ENCODE results near the gene MEIOSIN.
"Not testable (repeated sequence)": the region's sequence is repeated elsewhere in the genome, so short reads cannot be mapped to it uniquely, and the experiment has no call there.

Gene MEIOSIN, protein sequence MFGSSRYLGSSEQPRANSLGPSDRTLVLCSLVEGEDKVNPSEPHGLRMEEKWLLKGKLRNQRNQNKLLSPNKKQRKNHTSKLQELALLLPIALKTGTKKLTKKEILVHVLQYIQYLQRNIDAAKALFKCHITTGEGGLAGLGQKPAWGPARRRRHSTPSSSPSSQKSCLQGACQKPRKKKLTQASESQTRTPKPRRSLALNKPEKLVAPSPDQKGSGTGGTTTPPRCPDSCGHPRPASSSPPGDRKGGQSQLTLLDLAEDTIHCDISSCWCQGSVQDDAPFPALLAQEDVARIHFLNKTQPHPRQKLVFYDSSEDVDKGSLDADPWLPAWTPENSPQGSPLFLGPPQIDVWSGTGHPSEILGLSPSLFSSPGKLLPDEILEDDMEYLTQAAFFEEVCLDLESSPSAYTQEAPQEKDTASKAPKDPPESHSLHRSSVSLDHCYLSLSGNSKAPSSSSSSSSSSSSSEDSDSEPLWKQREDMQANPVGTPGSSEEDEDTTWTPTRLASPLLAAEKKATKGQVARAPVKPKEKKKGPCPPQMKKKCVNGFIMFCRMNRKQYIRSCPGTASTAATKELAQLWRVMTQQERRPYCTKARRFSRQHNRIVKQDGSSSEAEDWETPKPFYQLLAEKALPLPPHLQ

GRCh38 chr19:45733160-45733810 is at the start of gene MEIOSIN:
Gene MEIOSIN, plus strand, starts transcription at chr19:45733439. Its CDS starts 1,938 bp downstream, at chr19:45735377.
- DNase-seq (ENCODE audit: low read depth): no peak

- not testable (repeated sequence) for DNase-seq (ENCODE audit: low read depth)
Measured at GRCh38 chr19:45685045-45685444, 48.2 kb upstream of the MEIOSIN start.

DNA sequence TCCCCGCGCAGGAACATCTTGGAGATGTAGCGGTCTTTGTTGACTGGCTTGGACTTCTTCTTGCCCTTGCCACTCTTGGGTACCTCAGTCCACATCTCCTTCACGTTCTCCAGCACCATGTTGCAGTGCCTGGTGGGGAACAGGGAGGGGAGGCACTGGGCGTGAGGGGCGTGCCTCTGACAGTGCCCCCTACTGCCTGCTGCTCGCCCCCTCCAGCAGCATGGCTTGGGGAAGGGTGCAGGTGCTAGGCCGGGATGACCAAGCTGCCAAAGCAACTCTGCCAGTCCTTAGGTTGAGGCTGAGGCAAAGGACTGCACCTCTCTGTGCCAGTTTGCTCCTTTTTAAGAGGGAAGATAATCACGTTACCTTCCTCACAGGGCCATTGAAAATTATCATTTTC is 45.6 kb upstream of the MEIOSIN start:
- DNase-seq (ENCODE audit: low read depth): no peak

DNA sequence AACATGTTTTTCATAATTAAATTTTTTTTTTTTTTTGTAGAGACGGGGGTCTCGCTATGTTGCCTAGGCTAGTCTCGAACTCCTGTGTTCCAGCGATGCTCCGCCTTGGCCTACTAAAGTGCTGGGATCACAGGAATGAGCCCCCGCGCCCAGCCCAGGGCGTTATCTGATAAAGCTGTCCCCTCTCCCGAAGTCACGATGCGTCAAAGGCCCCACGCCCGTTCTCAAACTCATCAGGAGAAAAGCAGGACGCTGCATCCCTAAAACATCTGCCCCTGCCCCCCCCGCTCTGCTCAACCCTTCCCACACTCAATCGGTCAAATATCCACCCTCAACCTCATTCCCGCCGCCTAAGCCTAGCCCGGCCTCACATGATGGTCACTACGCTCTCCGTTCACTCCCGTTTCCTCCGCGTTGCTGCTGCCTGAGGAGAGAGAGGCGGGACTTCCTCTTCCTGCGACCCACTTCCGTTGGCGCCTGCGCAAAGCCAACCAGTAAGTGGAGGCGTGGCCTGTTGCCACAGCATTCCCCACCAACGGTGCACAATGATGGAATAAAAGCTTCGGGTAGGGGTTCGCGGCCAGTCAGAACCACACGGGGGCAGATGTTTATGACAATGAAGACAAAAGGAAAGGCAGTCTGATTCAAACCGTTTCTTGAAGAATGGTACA is 41.6 kb upstream of the MEIOSIN start, which contains the start of gene SNRPD2:
Gene SNRPD2, minus strand, starts transcription at position 438 of the 671 bp plus-strand sequence. Its CDS starts 65 bp downstream, at position 373.
- peak; percentile 89 for DNase-seq (ENCODE audit: low read depth)

GRCh38 chr19:45692187-45693105 is 40.8 kb upstream of the MEIOSIN start, which contains the start of gene QPCTL:
Gene QPCTL, plus strand, starts transcription at chr19:45692666. Its CDS starts 38 bp downstream, at chr19:45692704.
- DNase-seq (ENCODE audit: low read depth): peak; percentile 95

GRCh38 chr19:45693106-45693788 is 40.0 kb upstream of the MEIOSIN start:
- DNase-seq (ENCODE audit: low read depth): peak; percentile 68

GRCh38 chr19:45701676-45702075 is 31.6 kb upstream of the MEIOSIN start:
- no peak for DNase-seq (ENCODE audit: low read depth)

DNA sequence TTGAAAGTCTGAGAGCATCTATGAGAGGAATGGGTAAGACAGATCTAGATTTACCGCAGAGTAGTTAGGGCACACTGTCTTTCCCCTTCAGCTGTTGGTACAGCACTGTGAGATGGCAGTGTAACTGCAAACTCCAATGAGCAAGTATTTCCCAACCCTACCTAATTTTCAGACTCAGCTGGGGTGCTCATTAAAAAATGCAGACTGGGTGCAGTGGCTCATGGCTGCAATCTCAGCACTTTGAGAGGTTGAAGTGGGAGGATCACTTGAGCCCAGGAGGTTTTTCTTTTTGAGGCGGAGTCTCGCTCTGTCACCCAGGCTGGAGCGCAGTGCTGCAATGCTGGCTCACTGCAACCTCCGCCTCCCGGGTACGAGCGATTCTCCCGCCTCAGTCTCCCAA is 28.1 kb upstream of the MEIOSIN start:
- DNase-seq (ENCODE audit: low read depth): no peak

GRCh38 chr19:45705710-45706415 is 27.4 kb upstream of the MEIOSIN start:
- no peak for DNase-seq (ENCODE audit: low read depth)

GRCh38 chr19:45710356-45711130 is 22.7 kb upstream of the MEIOSIN start:
- no peak for DNase-seq (ENCODE audit: low read depth)

DNA sequence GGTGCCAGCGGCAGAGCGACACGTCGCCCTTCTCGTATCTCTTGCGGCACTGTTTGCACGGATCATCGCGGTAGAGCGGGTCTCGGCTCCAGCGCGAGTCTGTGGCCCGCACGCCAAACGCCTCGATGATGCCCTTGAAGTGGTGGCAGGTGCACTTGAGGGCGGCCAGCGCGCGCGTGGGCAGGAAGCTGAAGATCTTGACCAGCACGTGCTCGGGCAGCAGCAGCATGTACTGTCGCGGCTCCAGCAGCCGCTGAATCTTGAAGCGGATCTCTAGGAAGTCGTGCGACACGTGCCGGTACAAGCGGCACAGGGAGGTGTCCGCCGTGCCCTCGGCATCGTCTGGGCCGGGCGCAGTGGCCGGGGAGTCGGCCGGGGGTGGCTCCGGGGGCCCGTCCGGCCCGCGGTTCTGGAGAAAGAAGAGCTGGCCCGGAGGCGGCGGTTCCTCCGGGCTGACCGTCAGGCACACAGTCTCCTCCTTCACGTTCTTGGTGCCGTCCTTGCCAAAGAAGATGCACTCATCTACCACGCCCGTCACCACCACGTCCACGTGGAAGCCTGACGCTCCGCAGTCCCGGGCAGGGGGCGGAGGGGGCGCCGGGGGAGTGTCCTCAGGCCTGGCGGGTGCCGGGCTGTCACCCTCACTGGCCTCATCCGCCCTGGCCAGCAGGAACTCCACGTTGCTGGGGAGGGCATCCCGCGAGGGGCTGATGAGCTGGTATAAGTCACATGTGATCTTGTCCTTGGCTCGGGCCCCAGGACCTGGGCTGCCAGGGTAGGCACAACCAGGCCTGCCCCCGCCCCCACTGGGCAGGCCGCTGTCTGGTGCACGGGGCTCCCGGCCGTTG is 21.2 kb upstream of the MEIOSIN start:
- no peak for DNase-seq (ENCODE audit: low read depth)

GRCh38 chr19:45712699-45713067 is 20.6 kb upstream of the MEIOSIN start:
- DNase-seq (ENCODE audit: low read depth): no peak

GRCh38 chr19:45713141-45713540 is 20.1 kb upstream of the MEIOSIN start:
- no peak for DNase-seq (ENCODE audit: low read depth)

- no peak for DNase-seq (ENCODE audit: low read depth)
Measured at GRCh38 chr19:45715139-45715538, 18.1 kb upstream of the MEIOSIN start.

DNA sequence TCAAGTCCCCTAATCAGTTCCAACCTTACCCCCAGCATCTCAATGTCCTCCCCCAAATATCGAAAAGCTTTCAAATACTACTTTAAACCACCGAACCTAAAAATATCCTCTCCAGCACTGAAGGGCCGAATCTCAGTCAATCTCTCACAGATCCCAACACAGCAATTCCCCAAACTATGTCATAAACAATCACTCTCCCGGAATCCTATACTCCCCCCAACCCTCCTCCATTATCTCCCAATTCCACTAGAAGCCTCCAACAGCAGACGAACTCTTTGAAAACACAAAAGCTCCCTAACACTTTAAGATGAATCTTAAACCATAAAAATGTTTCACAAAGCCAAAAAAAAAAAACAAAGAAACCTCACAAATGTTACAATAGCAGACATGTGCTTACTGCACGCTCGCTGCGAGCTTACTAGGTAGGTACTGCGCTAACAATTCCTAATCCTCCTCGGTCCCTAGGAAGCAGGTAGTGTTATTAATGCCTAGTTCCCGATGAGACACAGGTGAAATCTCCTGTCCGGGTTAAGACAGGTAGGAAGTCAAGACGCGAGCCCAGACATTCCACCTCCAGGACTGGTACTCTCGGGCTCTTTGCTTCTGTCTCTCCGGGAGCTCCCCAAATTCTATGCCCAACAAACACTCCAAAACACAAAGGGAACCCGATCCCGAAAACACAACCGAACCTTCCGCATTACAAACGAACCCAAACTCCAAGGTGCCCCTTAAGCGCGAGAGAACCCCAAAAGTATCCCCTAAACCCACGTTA is 16.7 kb upstream of the MEIOSIN start:
- DNase-seq (ENCODE audit: low read depth): no peak

DNA sequence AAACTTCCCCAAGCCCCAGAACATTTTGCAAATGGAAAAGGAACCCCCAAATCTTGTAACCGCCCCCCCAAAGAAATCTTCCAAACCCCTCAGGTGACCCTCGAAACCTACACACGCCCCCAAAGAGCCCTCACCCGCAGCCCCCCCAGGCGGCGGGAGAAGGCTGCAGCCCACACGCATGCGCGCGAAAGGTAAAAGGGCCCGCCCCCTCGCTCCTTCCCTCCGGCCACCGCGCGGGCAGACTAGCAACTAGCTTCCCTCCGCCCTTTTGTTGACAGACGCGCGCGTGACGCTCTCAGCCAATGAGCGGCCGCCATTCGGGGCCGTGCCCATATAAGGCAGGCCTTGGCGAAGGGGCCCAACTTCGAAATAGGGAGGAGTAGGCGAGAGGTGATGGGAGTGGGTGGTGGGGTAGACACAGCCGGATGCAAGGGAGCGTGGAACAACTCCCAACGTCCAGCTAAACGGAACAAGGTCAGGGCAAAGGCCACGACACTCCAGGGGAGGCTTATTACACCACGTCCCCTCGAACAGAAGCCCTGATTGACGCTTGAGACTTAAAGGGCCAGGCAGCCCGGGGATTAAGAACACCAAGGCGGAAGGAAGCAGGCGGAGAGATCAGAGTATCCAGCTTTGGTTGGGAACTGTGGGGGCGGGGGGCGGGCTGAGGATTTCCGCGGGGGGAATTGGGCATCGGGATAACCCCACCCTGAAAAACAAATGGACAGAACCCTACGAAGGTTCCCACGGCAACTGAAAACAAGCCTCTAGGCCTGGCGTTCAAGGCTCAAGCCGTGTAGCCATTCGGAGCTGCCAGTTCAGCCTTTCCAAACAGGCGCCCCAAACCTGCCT is 15.9 kb upstream of the MEIOSIN start:
- DNase-seq (ENCODE audit: low read depth): peak; percentile 96
